ENCODE measurements around the gene UBE2R2.
"Not testable (repeated sequence)": the region's sequence is repeated elsewhere in the genome, so short reads cannot be mapped to it uniquely, and the experiment has no call there.

The UBE2R2 gene

DNA sequence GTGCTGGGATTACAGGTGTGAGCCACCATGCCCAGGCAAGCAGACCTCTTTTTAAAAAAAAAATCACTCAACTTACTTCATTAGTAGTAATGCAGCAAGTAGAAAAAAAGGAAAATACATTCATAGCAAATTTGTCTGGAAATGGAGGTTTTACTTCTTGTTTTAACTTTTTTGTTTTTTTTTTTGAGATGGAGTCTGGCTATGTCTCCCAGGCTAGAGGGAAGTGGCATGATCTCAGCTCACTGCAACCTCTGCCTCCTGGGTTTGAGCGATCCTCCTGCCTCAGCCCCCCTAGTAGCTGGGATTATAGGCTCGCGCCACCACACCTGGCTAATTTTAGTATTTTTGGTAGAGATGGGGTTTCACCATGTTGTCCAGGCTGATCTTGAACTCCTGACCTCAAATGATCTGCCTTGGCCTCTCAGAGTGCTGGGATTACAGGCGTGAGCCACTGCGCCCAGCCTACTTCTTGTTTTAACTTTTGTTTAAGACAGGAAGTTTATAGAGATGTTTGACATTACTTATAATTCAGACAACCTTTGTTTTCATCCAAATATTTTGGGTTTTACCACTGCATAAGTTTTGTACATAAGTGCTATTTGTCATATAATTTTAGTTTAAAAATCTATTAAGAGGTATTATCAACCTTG lies 26.5 kb downstream of the UBE2R2 start:
- DNase-seq = no peak

DNA sequence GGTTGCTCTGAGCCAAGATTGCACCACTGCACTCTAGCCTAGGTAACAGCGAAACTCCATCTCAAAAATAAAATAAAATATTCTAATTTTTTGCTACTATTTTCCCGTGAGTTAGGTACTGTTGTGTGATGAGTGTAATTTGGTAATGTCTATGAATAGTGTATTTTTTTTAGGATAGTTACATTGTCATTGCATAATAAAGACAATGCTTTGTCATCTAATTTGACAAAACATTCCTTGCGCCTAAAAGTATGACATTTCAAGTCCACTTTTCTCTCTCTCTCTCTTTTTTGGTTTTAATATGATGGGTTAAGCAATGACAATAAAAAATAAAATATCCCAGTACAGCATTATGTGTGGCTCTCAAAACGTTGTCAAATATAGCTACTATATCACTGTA lies 29.3 kb downstream of the UBE2R2 start:
- no peak for DNase-seq

DNA sequence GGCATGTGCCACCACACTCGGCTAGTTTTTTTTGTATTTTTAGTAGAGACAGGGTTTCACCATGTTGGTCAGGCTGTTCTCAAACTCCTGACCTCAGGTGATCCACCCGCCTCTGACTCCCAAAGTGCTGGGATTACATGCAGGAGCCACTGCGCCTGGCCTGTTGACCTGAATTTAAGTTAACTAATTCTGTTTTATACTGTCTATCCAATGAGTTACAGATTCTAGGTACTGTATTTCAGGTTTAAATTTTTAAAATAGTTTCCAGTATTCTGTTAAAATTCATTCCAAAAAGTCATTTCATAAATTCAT lies 30.9 kb downstream of the UBE2R2 start:
- not testable (repeated sequence) for DNase-seq

DNA sequence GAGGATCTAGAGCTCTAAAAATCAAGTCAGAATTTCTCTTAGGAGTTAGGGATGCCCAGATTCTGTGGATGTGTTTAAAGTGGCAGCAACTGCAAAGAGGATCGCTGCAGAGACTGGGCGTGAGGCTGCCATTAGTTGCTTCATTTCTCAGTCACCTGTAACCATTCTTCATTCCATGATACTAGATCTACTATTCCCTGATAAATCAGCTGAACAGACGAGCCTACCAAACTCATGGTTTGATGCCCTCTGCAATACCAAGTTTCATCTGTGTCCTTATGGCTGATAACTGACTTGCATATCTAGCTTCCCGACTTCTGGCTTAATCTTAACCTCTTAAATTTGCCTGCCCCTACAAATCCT lies 33.3 kb downstream of the UBE2R2 start:
- DNase-seq = no peak

DNA sequence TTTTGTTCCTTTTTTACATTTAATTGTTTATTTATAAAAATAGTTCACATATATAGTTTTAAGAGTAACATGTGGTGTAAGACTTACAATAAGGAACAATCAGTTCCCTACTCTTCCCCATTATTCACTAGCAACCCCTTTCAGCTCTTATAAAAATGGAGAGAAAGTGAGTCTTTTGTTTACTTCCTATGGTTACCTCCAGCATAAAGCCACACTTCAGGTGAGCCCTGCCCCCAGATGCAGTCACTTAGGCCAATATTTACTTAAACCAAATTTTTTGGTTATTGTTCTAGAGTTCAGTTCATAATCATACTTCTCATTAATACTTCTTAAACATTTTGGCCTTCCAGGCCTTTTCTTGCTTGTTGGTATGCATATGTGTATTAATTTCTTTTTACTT lies 33.7 kb downstream of the UBE2R2 start:
- no peak for DNase-seq

DNA sequence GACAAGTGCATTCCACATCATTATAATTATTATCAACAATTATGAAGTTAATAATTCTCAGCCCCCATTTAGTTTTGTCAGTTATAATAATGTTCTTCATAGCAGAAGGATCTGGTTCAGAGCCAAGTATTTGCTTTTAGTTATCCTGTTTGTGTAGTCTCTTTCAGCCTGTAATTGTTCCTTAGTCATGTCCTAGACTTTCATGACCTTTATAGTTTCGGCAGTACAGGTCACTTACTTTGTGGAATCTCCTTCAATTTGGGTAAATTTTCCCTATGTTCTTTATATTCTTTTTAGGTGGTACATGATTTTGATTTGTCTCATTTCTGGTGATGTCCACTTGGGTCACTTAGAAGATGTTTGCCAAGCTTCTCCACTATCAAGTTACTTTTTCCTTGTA lies 34.3 kb downstream of the UBE2R2 start:
- no peak for DNase-seq

DNA sequence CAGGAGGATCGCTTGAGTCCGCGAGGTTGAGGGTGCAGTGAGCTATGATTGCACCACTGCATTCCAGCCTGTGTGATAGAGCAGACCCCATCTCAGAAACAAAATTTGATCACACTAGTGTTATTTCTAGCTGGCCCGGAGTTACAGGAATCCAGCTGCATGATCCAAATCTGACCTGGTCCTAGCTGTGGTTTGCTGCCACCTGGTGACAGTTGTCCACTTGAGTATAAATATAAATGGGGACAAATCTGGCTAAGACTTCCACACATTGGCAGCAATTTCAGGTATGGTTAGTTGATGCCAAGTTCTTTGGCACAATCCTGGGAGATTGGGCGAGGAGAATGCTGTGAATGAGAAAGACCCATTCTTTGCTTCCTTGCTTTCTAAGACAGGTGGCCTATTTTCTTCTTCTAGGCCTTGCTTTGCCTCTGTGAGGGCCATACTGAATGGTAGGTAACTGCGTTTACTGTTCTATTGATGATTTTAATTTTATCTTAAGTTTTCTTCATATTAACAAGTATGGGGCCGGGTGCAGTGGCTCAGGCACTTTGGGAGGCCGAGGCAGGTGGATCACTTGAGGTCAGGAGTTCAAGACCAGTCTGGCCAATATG lies 35.4 kb downstream of the UBE2R2 start:
- DNase-seq = peak; percentile 9

DNA sequence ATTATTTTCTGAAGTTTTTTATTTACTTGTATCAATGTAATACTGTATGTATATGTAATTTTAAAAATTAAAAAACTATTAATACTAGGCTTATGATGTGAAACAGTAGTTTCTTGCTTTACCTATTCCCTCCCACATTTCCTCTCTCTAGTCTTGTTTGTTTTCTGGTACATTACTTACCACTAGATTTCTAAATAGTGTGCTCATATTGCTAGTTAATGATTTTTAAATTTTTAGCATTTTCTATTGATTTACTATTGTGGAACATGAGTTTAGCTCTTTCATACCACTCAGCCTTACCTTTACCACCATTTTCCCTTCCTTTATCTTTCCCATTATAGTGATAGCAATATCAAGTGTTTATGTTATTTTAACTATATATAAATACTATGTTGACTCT lies 39.3 kb downstream of the UBE2R2 start:
- DNase-seq = no peak

DNA sequence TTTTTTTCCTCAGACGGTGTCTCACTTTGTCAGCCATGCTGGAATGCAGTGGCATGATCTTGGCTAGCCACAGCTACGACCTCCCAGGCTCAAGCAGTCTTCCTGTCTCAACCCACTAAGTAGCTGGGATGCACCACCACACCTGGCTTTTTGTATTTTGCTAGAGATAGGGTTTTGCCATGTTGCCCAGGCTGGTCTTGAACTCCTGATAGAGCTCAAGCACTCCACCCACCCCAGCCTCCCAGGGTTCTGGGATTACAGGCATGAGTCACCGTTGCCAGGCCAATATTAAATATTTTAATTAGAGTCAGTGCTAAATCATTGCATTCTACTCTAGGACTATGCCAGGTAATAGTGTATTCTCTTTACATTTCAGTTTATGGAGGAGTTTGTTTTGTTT lies 41.5 kb downstream of the UBE2R2 start:
- no peak for DNase-seq

DNA sequence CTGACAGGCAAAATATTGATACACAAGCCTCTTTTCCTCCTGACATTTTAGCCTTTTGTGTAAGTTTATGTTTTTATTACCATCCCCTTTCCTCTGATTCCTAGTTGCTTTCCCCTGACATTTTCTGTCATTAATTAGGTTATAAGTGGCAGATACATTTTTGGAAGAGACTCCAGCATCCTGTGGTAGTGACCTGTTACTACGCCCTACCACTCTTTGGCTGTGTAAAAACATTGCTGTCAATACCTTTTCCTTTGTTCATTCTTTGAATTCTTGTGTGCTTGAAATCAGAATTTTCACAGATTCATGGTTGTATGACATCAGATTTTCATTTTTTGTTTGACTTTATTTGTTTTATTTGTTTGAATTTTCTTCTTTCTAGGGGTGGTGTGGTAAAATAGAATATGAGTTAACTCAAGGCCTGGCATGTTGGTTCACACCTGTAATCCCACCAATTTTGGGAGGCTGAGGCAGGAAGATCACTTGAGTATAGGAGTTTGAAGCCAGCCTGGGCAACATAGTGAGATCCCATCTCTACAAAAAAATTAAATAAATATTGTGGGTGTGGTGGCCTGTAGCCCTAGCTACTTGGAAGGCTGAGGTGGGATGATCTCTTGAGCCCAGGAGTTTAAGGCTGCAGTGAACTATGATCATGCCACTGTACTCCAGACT lies 43.4 kb downstream of the UBE2R2 start:
- DNase-seq = no peak

DNA sequence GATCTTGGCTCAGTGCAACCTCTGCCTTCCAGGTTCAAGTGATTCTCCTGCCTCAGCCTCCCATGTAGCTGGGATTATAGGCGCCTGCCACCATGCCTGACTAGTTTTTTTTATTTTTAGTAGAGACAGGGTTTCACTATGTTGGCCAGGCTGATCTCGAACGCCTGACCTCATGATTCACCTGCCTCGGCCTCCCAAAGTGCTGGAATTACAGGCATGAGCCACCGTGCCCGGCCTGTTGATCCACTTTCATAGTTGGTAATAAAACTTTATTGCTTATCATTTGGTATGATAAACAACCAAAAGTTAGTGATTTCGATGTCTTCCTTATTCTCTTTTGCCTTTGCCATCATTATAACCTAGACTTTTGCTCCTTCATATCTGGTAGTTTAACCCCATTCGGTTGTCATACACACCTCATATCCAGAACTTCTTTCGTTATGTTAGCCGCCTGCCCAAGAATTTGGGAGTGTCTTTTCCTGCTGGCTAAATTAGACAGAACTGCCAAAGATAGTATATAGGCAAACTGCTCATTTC lies 45.0 kb downstream of the UBE2R2 start:
- no peak for DNase-seq

DNA sequence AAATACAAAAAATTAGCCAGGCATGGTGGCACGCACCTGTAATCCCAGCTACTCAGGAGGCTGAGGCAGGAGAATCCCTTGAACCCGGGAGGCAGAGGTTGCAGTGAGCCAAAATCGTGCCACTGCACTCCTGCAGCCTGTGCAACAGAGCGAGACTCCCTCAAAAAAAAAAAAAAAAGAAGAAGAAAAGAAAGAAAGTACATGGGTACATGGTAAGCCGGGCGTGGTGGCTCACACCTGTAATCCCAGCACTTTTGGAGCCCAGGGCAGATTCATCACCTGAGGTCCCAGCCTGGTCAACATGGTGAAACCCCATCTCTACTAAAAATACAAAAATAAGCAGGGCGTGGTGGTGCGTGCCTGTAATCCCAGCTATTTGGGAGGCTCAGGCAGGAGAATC lies 46.1 kb downstream of the UBE2R2 start:
- not testable (repeated sequence) for DNase-seq

DNA sequence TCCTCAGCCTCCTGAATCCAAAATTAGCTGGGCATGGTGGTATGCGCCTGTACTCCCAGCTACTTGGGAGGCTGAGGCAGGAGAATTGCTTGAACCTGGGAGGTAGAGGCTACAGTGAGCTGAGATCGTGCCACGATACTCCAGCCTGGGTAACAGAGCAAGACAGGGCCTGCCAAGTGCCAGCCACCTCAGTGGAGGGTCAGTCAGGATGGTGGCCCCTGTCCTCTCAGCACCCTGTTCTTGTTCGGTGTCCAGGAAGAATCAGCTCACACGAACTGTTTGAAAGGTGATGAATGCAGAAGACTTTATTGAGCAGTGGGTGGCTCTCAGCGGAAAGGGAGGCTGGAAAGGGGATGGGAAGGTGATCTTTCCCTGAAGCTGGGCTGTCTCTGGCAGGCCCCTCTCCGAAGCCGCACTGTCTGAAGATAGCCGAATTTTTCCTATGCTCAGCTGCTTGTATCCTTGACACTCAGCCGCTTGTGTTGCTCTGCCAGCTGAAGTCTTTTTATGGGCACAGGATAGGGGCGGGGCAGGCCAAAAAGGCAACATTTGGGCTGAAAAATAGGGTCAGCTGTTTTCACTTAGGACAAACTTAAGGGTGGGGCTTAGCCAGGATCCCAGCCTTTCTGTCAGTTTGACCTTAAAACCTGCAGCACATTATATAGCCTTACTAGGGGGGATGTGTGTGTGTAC lies 50.9 kb downstream of the UBE2R2 start:
- no peak for DNase-seq

DNA sequence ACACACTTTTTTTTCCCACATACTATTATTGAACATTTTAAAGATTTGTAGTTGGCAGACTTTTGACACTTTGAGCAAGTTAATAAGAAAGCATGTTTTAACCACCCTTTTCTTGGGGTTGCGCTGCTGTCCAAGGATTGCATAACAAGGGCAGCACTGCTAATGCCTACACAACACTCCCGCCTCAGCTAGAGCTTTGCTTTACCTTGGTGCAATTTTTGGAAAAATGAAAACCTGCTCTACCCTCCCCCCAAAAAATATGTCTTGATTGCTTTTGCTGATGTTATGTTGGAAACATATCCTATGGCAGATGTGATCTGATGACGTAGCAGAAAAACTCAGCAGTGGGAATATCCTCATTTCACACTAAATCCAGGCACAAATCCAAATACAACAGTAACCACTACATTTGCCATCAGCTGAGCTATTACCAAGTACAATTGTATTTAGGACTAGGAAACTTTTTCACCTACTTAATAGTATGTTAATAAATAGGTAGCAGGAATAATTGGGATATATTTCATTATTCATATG lies 51.5 kb downstream of the UBE2R2 start:
- DNase-seq = no peak

DNA sequence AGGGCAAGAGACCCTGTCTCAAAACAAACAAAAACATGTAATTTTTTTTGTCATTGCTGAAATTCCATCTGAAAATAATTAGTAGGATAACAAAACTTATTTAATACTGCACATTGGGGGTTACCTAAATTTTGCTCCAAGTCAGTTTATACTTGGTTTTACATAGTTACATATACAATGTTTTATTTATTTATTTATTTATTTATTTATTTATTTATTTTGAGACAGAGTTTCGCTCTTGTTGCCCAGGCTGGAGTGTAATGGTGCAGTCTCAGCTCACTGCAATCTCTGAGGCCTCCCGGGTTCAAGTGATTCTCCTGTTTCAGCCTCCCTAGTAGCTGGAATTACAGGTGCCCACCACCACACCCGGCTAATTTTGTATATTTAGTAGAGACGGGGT lies 52.3 kb downstream of the UBE2R2 start:
- DNase-seq = not testable (repeated sequence)

DNA sequence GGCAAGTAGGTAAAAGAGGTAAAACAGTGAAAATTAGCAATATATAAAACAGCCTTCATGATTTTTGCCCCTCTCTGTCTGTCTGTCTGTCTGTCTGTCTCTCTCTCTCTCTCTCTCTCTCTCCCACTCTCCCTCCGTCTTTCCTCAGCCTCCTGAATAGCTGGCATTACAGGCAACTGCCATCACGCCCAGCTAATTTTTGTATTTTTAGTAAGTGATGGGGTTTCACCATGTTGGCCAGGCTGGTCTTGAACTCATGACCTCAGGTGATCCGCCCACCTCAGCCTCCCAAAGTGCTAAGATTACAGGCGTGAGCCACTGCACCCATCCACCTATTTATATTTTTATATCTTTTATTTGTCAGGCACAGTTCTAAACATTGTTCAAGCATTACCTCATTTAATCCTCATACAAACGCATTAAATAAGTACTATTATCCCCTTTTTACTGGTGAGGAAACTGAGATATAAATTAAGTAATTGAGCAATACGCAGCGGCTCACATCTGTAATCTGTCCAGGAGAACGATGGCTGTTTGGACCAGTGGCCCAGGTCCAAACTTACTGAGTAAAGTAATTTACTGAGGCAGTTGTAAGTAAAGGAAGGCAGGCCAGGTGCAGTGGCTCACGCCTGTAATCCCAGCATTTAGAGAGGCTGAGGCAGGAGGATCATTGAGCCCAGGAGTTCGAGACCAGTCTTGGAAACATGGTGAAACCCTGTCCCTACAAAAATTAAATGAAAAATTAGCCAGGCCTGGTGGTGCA lies 60.9 kb downstream of the UBE2R2 start:
- no peak for DNase-seq

DNA sequence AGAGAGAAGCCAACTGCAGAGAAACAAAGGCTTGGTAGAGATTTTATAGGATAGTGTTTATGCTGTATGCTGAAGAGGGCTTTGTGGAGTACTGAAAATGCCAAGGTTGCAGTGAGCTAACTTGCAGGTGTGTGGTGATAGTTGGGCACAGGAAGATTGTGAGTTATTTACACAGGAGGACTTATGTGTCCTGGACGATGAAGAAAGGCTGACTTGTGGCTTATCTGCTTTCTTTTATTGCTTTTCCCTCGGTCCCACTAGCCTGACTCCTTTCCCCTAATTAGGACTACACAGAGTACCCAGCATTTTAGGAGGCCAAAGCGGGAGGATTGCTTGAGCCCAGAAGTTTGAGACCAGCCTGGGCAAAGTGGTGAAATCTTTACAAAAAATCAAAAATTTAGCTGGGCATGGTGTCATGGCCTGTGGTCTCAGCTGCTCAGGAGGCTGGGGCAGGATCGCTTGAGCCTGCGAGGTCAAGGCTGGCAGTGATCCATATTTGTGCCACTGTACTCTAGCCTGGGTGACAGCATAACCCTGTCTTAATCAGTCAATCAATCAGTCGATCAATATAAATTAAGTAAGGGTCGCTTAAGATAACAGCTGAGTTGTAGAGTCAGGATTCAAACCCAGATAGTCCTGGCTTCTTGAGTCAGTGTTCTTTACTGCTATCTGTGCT lies 61.9 kb downstream of the UBE2R2 start:
- DNase-seq = no peak

DNA sequence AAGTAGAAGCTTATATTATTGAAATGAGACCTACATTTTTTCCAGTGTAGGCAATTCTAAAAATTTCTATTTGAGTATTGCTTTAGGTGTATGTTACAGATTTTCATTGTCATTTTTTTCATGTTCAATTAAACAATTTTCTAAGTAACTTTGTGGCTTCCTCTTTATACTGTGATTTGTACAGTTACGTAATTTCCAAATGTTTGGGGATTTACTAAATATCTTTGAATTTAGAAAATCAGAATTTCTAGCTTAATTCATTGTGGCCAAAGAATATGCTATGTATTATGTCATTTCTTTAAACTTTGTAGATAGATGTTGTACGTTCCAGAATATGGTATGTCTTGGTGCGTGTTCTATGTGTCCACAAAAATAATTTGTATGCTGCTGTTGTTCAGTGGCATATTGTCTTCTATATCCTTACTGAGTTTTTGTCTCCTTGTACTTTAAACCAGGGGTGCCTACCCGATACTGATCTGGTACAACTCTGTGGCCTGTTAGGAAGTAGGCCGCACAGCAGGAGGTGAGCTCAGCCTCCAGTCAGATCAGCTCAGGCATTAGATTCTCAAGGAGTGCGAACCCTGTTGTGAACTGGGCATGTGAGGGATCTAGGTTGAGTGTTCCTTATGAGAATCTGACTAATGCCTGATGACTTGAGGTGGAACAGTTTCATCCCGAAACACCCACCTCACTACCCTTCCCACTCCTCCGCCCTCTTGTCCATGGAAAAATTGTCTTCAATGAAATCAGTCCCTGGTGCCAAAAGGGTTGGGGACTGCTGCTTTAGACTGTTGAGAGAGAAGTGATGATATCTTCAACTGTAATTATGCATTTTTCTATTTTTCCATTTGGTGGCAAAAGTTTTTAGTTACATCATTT lies 63.5 kb downstream of the UBE2R2 start:
- no peak for DNase-seq

DNA sequence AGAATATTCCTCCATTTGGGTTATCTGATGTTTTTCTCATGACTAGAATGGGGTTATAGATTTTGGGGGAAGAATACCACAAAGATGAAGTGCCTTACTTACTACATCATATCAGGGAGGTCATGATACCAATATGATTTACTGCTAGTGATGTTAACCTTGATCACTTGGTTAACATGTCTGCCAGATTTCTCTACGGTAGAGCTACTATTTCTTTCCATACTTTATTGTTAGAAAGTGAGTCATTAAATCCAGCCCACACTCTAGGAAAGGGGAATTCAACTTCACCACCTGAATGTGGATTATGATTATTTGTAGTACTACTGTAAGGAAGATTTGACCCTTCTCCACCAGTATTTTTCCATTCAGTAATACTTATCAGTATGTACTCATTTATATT lies 64.7 kb downstream of the UBE2R2 start:
- DNase-seq = no peak

DNA sequence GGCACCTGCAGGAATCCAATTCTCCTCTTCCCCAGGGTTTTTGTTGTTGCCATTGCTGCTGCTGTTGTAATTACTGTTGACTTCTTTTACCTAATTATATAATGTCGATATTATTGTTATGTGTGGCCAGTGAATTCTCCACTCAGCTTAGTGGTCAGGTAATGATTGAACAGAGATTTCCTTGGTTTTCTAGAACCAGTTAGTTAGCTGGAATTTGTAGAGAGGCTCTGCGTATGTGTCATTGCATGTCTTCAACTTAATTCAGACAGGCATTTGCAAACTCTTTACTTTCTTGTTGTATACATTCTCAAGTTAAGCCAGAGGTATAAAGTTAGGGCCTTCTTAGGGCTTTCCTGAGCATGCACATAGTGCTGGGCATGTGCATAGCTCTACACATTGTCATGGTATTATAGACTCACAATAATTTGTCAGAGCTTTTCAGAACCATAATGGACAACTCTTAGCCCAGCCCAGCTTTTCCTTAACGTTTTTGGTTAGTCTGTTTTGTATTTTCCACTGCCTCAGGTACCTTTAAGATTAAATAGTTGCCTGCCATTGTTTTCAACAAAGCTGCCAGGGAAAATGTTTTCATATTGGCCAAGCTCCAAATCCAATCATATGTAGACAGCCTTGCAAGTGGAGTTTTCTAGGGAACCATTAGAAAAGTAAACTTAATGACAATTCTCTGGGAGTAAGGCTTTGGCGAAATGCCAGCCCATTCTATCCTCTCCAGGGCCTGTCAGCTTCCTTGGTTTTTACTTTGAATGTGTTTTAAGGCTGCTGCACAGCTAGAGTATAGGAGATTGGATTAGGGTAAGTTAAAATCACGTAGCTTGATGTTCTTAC lies 68.1 kb downstream of the UBE2R2 start:
- DNase-seq = no peak
